ENCODE measurements around the gene ITGAX.

DNA sequence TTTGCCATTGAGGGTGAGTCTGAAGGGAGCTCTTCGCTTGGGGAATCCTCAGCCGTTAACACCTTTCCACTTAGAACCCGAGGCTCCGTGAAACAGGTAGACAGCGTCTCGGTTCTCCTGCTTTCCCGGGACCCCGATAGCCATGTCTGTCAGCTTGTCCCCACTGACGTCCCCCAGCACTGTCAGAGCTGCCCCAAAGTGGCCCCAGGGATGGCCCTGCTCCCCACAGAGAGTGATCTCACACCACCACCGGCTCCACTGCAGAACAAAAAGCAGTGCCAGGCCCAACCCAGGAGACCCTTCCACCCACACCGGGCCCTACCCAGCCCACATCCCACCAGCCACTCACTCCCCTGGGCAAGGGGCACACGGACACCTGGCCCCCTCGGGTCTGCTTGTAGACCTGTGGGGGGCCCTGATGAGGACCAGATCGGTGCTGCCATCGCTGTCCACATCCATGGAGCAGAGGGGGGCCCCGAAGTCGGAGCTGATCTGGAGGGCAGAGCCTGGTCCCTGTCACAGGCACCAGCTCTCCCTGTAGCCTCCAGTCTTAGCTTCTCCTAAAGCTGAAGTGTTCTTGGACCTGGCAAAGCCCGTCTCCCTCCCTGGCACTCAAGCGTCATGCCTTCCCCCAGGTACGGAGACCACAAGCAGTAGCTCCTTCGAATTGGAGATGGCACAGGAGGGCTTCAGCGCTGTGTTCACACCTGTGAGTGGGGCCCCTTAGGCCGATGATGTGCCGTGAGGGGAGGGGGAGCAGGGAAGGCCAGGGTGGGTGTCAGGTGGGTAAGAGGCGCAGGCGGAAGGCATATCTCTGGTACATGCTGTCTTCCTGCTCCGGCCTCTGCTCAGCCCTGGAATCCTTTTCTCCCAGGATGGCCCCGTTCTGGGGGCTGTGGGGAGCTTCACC is 6.5 kb downstream of the ITGAX start:
- TF ChIP-seq NR2C2 (IDR thresholded peaks at IDR 0.05; ENCODE audit: borderline replicate concordance, control insufficient read depth, insufficient read length, low read depth) = no peak
- TF ChIP-seq EP300 (IDR thresholded peaks at IDR 0.05; ENCODE audit: borderline replicate concordance in 1 of 2, control insufficient read depth in 1 of 2, low read depth in 2 of 2, low read length in 2 of 2) = no peak
- no peak for TF ChIP-seq POLR2AphosphoS2 (IDR thresholded peaks at IDR 0.05; ENCODE audit: low read depth, low read length)
- TF ChIP-seq, protein P1, sequence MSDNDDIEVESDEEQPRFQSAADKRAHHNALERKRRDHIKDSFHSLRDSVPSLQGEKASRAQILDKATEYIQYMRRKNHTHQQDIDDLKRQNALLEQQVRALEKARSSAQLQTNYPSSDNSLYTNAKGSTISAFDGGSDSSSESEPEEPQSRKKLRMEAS (IDR thresholded peaks at IDR 0.05; ENCODE audit: low read depth, low read length) = no peak
- no peak for TF ChIP-seq CHD2 (IDR thresholded peaks at IDR 0.05; ENCODE audit: borderline replicate concordance, low read depth, low read length)
- TF ChIP-seq, protein P2, sequence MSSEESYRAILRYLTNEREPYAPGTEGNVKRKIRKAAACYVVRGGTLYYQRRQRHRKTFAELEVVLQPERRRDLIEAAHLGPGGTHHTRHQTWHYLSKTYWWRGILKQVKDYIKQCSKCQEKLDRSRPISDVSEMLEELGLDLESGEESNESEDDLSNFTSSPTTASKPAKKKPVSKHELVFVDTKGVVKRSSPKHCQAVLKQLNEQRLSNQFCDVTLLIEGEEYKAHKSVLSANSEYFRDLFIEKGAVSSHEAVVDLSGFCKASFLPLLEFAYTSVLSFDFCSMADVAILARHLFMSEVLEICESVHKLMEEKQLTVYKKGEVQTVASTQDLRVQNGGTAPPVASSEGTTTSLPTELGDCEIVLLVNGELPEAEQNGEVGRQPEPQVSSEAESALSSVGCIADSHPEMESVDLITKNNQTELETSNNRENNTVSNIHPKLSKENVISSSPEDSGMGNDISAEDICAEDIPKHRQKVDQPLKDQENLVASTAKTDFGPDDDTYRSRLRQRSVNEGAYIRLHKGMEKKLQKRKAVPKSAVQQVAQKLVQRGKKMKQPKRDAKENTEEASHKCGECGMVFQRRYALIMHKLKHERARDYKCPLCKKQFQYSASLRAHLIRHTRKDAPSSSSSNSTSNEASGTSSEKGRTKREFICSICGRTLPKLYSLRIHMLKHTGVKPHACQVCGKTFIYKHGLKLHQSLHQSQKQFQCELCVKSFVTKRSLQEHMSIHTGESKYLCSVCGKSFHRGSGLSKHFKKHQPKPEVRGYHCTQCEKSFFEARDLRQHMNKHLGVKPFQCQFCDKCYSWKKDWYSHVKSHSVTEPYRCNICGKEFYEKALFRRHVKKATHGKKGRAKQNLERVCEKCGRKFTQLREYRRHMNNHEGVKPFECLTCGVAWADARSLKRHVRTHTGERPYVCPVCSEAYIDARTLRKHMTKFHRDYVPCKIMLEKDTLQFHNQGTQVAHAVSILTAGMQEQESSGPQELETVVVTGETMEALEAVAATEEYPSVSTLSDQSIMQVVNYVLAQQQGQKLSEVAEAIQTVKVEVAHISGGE (CRISPR knock-in tag; IDR thresholded peaks at IDR 0.05) = no peak
- TF ChIP-seq MEF2A (IDR thresholded peaks at IDR 0.05; ENCODE audit: insufficient read depth, low read depth, low read length) = no peak
- no peak for TF ChIP-seq SIN3A (IDR thresholded peaks at IDR 0.05; ENCODE audit: low read depth, low read length)
- no peak for TF ChIP-seq CREB1 (IDR thresholded peaks at IDR 0.05; ENCODE audit: low read depth)
- TF ChIP-seq BHLHE40 (IDR thresholded peaks at IDR 0.05; ENCODE audit: borderline replicate concordance in 1 of 2, low read depth in 2 of 2, low read length in 1 of 2) = no peak
- no peak for TF ChIP-seq JUNB (IDR thresholded peaks at IDR 0.05)

All from GM12878 (cell line).